ENCODE data around the gene CDK12. TPM values are rescaled to one million over a fixed set of nuclear protein-coding genes. Genes with fewer than 3 reads are reported as not detected.
A peak's percentile ranks its signal among the peaks of the same experiment; 100 is the strongest.

CDK12 gene
- polyA plus RNA-seq, 3 donors: 44.6 to 68.6 (median 64.7) TPM

- no peak for DNase-seq
Measured at GRCh38 chr17:39547713-39548478, 86.6 kb downstream of the CDK12 start.

DNA sequence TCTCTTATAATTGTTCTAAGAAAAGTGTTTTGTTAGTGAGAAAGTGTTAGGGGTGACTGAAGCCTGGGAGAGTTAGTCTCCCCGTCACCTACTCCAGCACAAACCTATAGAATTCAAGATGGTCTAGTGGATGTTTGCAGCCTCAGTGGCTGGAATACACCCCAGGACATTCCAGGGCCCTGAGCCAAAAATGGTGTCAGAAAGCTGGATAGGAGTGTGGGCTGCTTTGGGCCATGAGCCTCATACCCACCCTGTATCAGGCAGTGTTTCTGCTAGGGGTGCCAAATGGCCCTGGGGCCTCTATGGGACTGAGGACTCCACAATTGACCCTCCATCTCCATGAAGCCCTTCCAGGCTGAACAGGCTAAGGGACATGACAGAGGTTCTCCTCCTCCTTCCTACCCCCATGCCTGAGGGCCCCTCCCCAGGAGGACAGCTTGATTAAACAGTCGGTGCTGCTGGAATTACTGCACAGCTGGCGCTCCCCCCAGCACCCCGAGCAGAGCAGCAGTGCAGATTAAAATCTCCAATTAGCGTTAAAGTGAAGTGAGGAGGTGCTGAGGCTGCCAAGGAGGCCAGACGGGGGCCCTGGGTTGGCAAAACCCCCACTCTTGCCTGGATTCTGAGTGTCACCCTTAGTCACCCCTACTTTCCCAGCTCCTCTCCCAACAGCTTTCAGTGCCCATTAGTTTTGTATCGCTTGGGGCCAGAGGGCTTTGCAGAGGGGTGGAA, 87.4 kb downstream of the CDK12 start:
- DNase-seq: no peak

GRCh38 chr17:39549747-39550573, 88.7 kb downstream of the CDK12 start:
- DNase-seq: no peak

- no peak for DNase-seq
Measured at GRCh38 chr17:39551879-39552278, 90.6 kb downstream of the CDK12 start.

GRCh38 chr17:39553341-39553945, 92.2 kb downstream of the CDK12 start:
- no peak for DNase-seq

DNA sequence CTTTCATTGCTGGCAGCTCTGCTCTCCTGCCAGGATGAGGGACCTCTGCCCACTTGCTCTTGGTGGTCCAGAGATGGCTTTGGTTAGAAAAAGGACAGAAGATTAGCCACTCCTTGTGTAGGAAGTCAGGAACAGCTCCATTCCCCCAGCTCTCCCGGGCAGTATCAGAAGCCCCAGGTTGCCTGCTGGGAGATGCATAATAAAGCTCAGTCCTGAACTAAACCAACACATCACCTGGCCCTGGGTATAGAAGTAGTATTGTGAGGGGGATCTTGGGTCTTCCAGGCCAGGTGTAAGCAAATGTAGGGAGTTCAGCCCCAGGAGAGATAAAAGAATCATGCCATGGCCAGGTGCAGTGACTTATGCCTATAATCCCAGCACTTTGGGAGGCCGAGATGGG, 94.1 kb downstream of the CDK12 start:
- DNase-seq: no peak

GRCh38 chr17:39556423-39556822, 95.1 kb downstream of the CDK12 start:
- DNase-seq: no peak

GRCh38 chr17:39562395-39562794, 101.1 kb downstream of the CDK12 start:
- DNase-seq: no peak

DNA sequence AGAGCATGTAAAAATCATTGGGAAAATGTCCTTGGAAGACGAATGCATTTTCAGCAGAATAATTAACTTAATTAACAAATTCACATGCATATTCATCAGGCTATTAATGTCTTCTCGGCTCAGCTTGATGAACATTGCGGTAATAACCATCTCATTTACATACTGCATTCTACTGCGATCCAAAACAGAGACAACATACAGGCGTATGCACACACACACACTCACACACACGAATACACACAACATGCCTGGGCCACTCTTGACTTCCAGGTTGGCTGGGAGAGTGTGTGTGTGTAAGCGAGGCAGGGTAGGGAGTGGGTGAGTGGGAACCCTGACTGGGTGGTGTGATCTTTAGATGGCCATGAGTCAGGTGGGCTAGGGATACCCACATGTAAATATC, 101.7 kb downstream of the CDK12 start:
- DNase-seq: no peak

DNA sequence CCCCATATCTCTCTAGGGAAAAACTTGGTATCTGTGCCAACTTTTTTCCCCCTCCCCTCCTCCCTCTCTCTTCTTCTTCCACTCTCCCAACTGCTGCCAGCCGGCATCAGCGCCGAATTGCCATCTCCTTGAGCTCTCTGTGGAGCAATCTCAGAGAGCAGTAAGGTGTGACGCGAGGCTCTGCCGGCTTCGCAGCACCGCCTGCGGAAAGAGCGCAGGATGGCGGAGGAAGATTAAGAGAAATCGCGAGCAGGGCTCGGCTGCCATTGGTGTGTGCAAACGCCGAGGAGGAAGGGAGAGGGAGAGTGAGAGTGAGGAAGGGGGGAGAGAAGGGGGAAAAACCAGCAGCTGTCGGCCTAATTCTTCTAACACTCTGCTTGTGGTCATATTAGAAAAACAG, 102.2 kb downstream of the CDK12 start:
- DNase-seq: peak; percentile 46

- peak; percentile 37 for DNase-seq
Measured at GRCh38 chr17:39564211-39564848, 103.0 kb downstream of the CDK12 start.

- DNase-seq: no peak
Measured at GRCh38 chr17:39566094-39566850, 105.0 kb downstream of the CDK12 start.

DNA sequence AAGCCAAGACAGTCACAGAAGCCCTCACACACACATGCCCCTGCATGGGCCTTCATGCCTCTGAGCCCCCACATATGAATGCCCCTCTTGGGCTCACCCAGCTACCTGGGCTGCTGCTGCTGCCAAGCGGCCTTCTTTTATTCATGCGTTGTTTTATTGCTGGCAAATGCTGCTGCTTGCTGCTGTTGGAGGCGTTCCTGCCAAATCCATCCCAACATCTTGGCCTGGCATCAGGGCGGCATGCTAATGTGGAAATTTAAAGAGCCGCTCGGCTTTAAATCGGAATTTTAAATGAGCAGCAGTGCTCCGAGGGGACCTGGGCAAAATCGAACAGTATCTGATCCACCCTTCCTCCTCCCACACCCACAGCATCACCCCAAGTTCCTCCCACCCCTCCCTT, 107.4 kb downstream of the CDK12 start:
- no peak for DNase-seq

DNA sequence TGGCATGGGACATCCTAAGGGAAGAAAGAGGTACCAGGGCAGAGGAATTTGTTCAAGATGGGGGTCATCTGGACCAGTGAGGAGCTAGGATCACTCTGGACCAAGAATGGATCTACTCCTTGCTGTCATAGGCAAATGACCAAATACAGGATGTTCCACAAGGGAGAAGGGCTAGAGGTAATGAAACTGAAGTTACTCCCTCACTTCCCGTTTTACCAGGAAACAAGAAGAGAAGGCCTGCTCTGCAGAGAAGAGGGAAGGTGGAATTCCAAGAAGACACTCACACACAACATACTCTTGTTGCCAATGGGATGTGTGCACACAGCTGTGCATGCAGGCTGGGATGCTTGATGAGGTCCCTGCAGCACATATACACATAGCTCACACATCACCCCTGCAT, 107.8 kb downstream of the CDK12 start:
- DNase-seq: no peak

DNA sequence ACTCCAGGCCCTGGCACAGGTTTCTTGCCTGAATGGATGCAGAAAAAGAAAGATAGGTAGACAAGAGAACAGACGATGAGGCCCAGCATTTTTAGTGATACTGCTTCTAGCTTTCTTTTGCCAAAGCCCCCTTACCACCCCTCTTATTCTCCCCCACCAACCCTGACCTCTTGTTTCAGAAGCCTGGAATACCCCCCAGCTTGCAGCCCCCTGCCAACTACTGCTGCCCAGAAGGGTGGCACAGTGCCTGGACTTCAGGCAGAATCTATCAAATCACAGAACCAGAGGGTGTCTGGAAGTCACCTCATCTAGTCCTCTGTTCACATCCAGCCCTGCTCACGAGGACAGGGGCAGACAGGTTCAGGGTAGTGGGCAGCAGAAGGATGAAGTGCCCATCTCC, 110.8 kb downstream of the CDK12 start:
- no peak for DNase-seq

DNA sequence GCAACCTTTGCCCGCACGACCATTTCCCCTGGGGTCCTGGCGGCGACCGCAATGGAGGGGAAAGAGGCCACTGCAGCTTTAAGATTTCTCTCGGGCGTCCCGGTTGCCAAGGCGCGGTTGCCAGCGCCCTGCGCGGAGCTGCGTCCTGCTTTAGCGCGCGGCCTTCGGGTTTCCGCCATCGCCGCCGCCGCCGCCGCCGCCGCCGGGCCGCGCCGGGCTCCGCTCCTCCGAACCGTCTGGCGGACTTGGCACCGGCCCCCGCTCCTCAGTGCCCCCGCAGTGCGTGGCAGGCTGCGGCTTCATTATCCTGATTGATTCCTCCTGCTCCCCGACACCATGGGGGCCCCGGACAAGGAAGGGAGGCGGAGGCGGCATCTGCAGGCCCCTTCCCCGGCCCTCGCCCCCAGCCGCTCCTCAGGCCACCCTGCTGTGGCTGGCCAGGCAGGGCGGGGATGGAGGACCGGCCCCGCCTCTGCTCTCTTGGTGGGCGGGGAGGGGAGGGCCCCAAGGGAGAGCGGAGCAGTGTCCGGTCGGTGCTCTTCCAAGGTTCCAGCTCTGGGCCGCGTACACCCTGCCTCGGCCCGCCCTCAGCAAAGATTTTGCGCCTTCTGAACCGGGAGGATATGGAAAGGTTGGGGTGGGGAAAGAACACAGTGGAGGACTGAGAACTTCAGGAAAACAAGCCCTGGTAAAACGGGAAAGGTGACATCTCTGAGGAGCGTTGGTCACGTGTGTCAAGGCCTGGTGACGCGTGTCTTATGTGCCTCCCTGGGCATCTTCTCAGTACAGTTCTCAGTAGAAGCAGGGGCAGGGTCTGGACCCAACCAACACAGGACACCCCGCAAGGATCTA, 112.4 kb downstream of the CDK12 start:
- DNase-seq: peak; percentile 58

GRCh38 chr17:39576187-39576586, 114.9 kb downstream of the CDK12 start:
- no peak for DNase-seq

- DNase-seq: no peak
Measured at GRCh38 chr17:39578272-39578671, 117.0 kb downstream of the CDK12 start.

- DNase-seq: no peak
Measured at GRCh38 chr17:39579318-39580081, 118.2 kb downstream of the CDK12 start.
